Loucy (cell line): Measurements from ENCODE around the gene FEM1B.

Source experiments
- H2AFZ ChIP-seq: fragments of 200-600 bp; sonication (generic); 2 replicates; pipeline ENCODE4 v1.6.0; 2016; ENCODE audit warnings: antibody characterized with exemption, mild to moderate bottlenecking, low read length, moderate library complexity
- H3F3A ChIP-seq: fragments of 200-600 bp; 2 replicates; pipeline ENCODE4 v1.6.0; 2016; ENCODE audit warnings: antibody characterized with exemption, low read depth, mild to moderate bottlenecking
- H3K27me3 ChIP-seq: fragments of 200-600 bp; sonication (generic); 2 replicates; pipeline ENCODE4 v1.6.1; 2014; ENCODE audit warnings: low read length, mild to moderate bottlenecking; ENCODE audit not compliant: insufficient read depth, poor library complexity, severe bottlenecking
- H3K36me3 ChIP-seq: fragments of 200-600 bp; sonication (generic); 2 replicates; pipeline ENCODE4 v1.6.1; 2016; ENCODE audit warnings: low read length; ENCODE audit not compliant: insufficient read depth
- H3K4me1 ChIP-seq: fragments of 200-600 bp; sonication (generic); 2 replicates; pipeline ENCODE4 v1.5.1; 2014; ENCODE audit warnings: low read length, mild to moderate bottlenecking; ENCODE audit not compliant: insufficient read depth, poor library complexity, severe bottlenecking
- H3K4me2 ChIP-seq: fragments of 200-600 bp; sonication (generic); 2 replicates; pipeline ENCODE4 v1.6.0; 2014; ENCODE audit warnings: antibody characterized with exemption, low read length, low read depth, mild to moderate bottlenecking; ENCODE audit not compliant: poor library complexity, severe bottlenecking
- H3K4me3 ChIP-seq: fragments of 200-600 bp; sonication (generic); 2 replicates; pipeline ENCODE4 v1.5.1; 2014; ENCODE audit warnings: low read length, mild to moderate bottlenecking, mixed read lengths; ENCODE audit not compliant: poor library complexity, severe bottlenecking
- H3K79me2 ChIP-seq: fragments of 200-600 bp; sonication (generic); 2 replicates; pipeline ENCODE4 v1.6.1; 2014; ENCODE audit warnings: low read length; ENCODE audit not compliant: insufficient read depth
- H3K9ac ChIP-seq: fragments of 200-600 bp; sonication (generic); 2 replicates; pipeline ENCODE4 v1.6.0; 2014; ENCODE audit warnings: mild to moderate bottlenecking, low read depth, low read length, moderate library complexity; ENCODE audit not compliant: poor library complexity, severe bottlenecking
- H3K9me2 ChIP-seq: fragments of 200-600 bp; sonication (generic); replicated peaks from 2 replicates; pipeline ENCODE4 v1.6.1; 2016; ENCODE audit warnings: low read depth, low read length, mixed read lengths
- H3K9me3 ChIP-seq: fragments of 200-600 bp; sonication (generic); 2 replicates; pipeline ENCODE4 v1.6.1; 2014; ENCODE audit warnings: mild to moderate bottlenecking, antibody characterized with exemption, low read length, low read depth; ENCODE audit not compliant: insufficient read depth
- H4K20me1 ChIP-seq: fragments of 200-600 bp; sonication (generic); 2 replicates; pipeline ENCODE4 v1.6.0; 2014; ENCODE audit warnings: antibody characterized with exemption, low read length, mild to moderate bottlenecking; ENCODE audit not compliant: insufficient read depth, poor library complexity, severe bottlenecking
- EZH2phosphoT487 ChIP-seq: fragments of 200-600 bp; IDR thresholded peaks from 2 replicates; pipeline ENCODE4 v1.6.1; 2018; ENCODE audit warnings: antibody characterized with exemption, mild to moderate bottlenecking, moderate library complexity, borderline replicate concordance
- TF ChIP-seq, protein P1 (sequence below): fragments of 200-600 bp; sonication (generic); conservative IDR thresholded peaks from 2 replicates; pipeline ENCODE4 v1.5.1; 2014; ENCODE audit warnings: mild to moderate bottlenecking, antibody characterized with exemption, low read length

FEM1B gene

DNA sequence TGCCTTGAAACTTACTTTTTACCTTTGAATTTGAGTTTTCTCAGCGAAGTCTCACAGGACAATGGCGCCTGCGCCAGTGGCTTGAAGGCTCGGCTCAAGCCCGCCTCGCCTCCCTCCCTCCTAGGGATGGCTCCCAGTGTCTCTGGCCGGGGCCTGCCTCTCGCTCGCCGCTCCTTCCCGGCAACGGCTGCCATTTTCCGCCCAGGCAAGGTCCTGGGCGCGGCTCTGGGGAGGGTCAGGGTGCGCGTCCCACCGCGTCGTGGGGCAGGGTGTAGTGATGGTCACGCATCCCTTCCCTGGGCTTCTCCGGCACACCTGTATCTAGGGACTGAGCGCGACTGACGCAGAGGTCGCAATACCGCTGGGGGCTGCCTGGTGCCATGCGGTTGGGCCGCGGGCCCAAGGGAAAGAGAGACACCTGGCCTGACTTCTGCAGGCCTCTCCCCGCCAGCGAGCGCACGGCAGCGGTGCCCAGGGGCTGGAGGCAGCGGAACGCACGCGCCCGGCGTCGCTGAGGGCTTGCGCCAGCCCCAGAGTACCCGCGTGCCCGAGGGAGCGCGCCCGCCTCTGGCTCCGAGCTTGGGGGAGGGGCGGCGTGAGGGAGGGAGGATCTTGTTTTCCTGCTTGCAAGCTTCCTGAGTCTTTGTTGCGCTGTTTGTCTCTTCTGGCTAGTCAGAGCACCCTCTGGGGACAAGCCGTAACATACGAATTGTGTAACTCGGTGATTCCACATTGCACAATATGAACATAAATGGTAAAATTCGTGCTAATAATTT is 20.7 kb upstream of the FEM1B start:
- Histone ChIP-seq H3K9ac (no peak overlapping the region), H4K20me1 (no peaks in the 10 kb centered on the region), H3K27me3 (no peaks in the 10 kb centered on the region), H3K4me1 (no peaks in the 10 kb centered on the region), H3K9me2 (no peaks in the 10 kb centered on the region), H3K4me3 (no peak overlapping the region), H2AFZ (no peak overlapping the region), H3K36me3 (no peaks in the 10 kb centered on the region), H3F3A (no peaks in the 10 kb centered on the region), H3K4me2 (no peak overlapping the region), H3K79me2 (no peaks in the 10 kb centered on the region), H3K9me3 (no peaks in the 10 kb centered on the region)
- TF ChIP-seq EZH2phosphoT487 = no peak

DNA sequence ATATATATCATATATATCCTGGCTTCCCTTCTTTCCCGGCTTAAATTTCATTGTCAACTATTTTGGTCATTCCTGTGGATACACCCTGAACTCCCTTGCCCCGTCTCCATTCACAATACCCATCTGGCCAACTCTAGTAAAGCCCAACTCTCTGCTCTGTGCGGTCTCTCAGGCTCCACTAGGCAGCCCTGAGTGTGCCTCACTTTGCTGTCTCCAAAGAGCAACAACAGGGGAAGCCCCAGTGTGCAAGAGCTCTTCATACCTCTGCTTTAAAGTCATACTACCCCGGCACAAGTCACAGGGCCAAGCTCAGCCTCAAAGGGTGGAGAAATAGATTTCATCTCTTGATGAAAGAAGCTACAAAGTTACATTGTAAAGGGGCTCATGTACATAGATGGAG is 18.9 kb upstream of the FEM1B start:
- 0 out of 2 replicates have a peak overlapping the region, but pooled peaks have one; percentile 26 for H2AFZ ChIP-seq
- H3F3A ChIP-seq = no peaks in the 10 kb centered on the region
- no peaks in the 10 kb centered on the region for H3K9me3 ChIP-seq
- no peaks in the 10 kb centered on the region for H4K20me1 ChIP-seq
- H3K9ac ChIP-seq = no peak overlapping the region
- TF ChIP-seq, protein P1, sequence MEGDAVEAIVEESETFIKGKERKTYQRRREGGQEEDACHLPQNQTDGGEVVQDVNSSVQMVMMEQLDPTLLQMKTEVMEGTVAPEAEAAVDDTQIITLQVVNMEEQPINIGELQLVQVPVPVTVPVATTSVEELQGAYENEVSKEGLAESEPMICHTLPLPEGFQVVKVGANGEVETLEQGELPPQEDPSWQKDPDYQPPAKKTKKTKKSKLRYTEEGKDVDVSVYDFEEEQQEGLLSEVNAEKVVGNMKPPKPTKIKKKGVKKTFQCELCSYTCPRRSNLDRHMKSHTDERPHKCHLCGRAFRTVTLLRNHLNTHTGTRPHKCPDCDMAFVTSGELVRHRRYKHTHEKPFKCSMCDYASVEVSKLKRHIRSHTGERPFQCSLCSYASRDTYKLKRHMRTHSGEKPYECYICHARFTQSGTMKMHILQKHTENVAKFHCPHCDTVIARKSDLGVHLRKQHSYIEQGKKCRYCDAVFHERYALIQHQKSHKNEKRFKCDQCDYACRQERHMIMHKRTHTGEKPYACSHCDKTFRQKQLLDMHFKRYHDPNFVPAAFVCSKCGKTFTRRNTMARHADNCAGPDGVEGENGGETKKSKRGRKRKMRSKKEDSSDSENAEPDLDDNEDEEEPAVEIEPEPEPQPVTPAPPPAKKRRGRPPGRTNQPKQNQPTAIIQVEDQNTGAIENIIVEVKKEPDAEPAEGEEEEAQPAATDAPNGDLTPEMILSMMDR = no peak
- TF ChIP-seq EZH2phosphoT487 = no peak
- H3K4me1 ChIP-seq = no peaks in the 10 kb centered on the region
- H3K9me2 ChIP-seq = no peaks in the 10 kb centered on the region
- no peaks in the 10 kb centered on the region for H3K27me3 ChIP-seq
- H3K36me3 ChIP-seq = no peaks in the 10 kb centered on the region
- no peak overlapping the region for H3K4me3 ChIP-seq
- H3K4me2 ChIP-seq = no peak overlapping the region
- no peaks in the 10 kb centered on the region for H3K79me2 ChIP-seq

DNA sequence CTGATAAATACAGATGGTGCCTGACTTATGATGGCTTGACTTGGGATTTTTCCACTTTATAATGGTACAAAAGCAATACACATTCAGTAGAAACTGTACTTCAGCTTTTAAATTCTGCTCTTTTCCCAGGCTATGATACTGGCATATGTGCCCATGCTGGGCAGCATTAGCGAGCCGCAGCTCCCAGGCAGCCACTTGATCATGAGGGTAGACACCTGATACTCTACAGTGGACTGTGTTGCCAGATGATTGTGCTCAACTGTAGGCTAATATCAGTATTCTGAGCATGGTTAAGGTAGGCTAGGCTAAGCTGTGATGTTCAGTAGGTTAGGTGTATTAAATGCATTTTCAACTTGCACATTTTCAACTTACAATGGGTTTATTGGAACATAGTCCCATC is 17.7 kb upstream of the FEM1B start:
- peak overlapping the region; percentile 23; the same call in 1 of the 2 replicates for H2AFZ ChIP-seq
- H3K27me3 ChIP-seq = peaks cover 11% of the 10 kb centered on the region
- H3K9ac ChIP-seq = no peak overlapping the region
- H3K9me3 ChIP-seq = no peaks in the 10 kb centered on the region
- no peak for TF ChIP-seq EZH2phosphoT487
- TF ChIP-seq, protein P1 = no peak
- no peaks in the 10 kb centered on the region for H3K36me3 ChIP-seq
- no peaks in the 10 kb centered on the region for H3K4me1 ChIP-seq
- H3F3A ChIP-seq = no peaks in the 10 kb centered on the region
- H3K4me3 ChIP-seq = no peak overlapping the region
- no peaks in the 10 kb centered on the region for H3K79me2 ChIP-seq
- H3K9me2 ChIP-seq = no peaks in the 10 kb centered on the region
- H4K20me1 ChIP-seq = no peaks in the 10 kb centered on the region
- H3K4me2 ChIP-seq = no peak overlapping the region

DNA sequence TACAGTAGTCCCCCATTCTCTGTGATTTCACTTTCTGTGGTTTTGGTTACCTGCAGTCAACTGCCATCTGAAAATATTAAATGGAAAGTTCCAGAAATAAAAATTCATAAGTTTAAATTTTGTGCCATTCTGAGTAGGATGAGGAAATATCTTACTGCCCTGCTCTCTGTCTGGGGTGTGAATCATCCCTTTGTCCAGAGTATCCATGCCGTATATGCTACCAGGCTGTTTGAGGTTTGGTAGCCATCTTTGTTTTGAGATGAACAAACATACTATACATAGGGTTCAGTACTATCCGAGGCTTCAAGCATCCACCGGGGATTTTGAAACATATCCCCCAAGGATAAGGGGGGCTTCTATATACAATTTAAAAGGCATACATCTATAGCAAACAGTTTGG is 16.3 kb upstream of the FEM1B start:
- Histone ChIP-seq H3K4me2 (no peak overlapping the region), H4K20me1 (no peaks in the 10 kb centered on the region), H3K9me3 (no peaks in the 10 kb centered on the region), H3K4me3 (no peak overlapping the region), H3K27me3 (peaks cover 13% of the 10 kb centered on the region), H3F3A (no peaks in the 10 kb centered on the region), H3K36me3 (no peaks in the 10 kb centered on the region), H3K9ac (no peak overlapping the region), H2AFZ (no peak overlapping the region), H3K9me2 (no peaks in the 10 kb centered on the region), H3K4me1 (no peaks in the 10 kb centered on the region), H3K79me2 (no peaks in the 10 kb centered on the region)
- no peak for TF ChIP-seq EZH2phosphoT487
- TF ChIP-seq, protein P1 = no peak
